ENCODE data around the gene BRD1. TPM values are rescaled to one million over a fixed set of nuclear protein-coding genes. Genes with fewer than 3 reads are reported as not detected.

Gene BRD1
- total RNA-seq, 1 donor from 2014 or later, result 32.4 TPM

DNA sequence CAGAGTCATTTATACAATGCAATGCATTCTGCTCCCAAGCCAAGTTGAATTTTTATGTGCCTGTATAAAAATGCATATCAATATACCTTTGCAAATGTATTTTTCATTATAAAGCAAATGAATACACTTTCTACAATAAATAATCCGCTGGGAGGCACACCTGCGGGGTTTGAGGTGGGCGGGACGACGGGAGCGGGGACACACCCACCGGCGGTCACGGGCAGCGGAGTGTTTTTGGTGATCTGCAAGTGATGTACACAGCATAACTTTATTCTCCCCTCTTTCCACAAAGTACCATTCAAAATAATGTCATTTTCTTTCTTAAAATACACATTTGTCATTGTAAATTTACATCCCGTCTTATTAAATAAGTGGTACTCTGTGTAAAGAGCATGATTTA lies 54.1 kb downstream of the BRD1 start:
- H4K20me1 ChIP-seq (ENCODE audit: insufficient read depth, low read length), result peaks cover 71% of the 10 kb centered on the region
- no peaks in the 10 kb centered on the region for H3K4me1 ChIP-seq (ENCODE audit: insufficient read depth, low read length)
- H3K9ac ChIP-seq (ENCODE audit: low read length), result no peak overlapping the region
- Mint-ChIP-seq H3K36me3 (ENCODE audit: low read depth, unreplicated experiment) (no peaks in the 10 kb centered on the region), H3K27ac (ENCODE audit: unreplicated experiment) (no peak overlapping the region), H3K4me3 (ENCODE audit: unreplicated experiment) (no peak overlapping the region), H3K9me3 (ENCODE audit: unreplicated experiment) (no peaks in the 10 kb centered on the region), H3K4me1 (ENCODE audit: low read depth, unreplicated experiment) (peaks cover 3% of the 10 kb centered on the region), H3K27me3 (ENCODE audit: low read depth, unreplicated experiment) (no peaks in the 10 kb centered on the region)
- no peak overlapping the region for H3K4me3 ChIP-seq (ENCODE audit: insufficient read depth, low read depth, low read length)
- H3K9me3 ChIP-seq (ENCODE audit: insufficient read depth, low read depth, low read length), result no peaks in the 10 kb centered on the region
- no peak for TF ChIP-seq EZH2 (IDR thresholded peaks at IDR 0.05; ENCODE audit: insufficient read depth, low read length)
- no peak for DNase-seq (ENCODE audit: low read depth)
- no peak overlapping the region for H2AFZ ChIP-seq (ENCODE audit: low read depth, low read length)
- H3K27ac ChIP-seq (ENCODE audit: low read depth, low read length), result no peak overlapping the region
- peaks cover 25% of the 10 kb centered on the region for H3K79me2 ChIP-seq (ENCODE audit: insufficient read depth, low read length)
- peaks cover 2% of the 10 kb centered on the region for H3K36me3 ChIP-seq (ENCODE audit: insufficient read depth, low read length)
- no peaks in the 10 kb centered on the region for H3K27me3 ChIP-seq (ENCODE audit: insufficient read depth, low read length)
- FAIRE-seq, result no peak
- H3K4me2 ChIP-seq (ENCODE audit: low read length), result no peak overlapping the region

- Mint-ChIP-seq H3K36me3 (ENCODE audit: low read depth, unreplicated experiment) (no peaks in the 10 kb centered on the region), H3K27me3 (ENCODE audit: low read depth, unreplicated experiment) (no peaks in the 10 kb centered on the region), H3K4me1 (ENCODE audit: low read depth, unreplicated experiment) (peaks cover 3% of the 10 kb centered on the region), H3K4me3 (ENCODE audit: unreplicated experiment) (no peak overlapping the region), H3K27ac (ENCODE audit: unreplicated experiment) (no peak overlapping the region), H3K9me3 (ENCODE audit: unreplicated experiment) (no peaks in the 10 kb centered on the region)
- Histone ChIP-seq H3K27ac (ENCODE audit: low read depth, low read length) (no peak overlapping the region), H3K4me2 (ENCODE audit: low read length) (no peak overlapping the region), H3K4me3 (ENCODE audit: insufficient read depth, low read depth, low read length) (no peak overlapping the region), H3K27me3 (ENCODE audit: insufficient read depth, low read length) (no peaks in the 10 kb centered on the region), H3K79me2 (ENCODE audit: insufficient read depth, low read length) (peaks cover 17% of the 10 kb centered on the region), H3K4me1 (ENCODE audit: insufficient read depth, low read length) (no peaks in the 10 kb centered on the region), H3K9me3 (ENCODE audit: insufficient read depth, low read depth, low read length) (no peaks in the 10 kb centered on the region), H3K9ac (ENCODE audit: low read length) (no peak overlapping the region), H2AFZ (ENCODE audit: low read depth, low read length) (no peak overlapping the region), H4K20me1 (ENCODE audit: insufficient read depth, low read length) (peaks cover 62% of the 10 kb centered on the region), H3K36me3 (ENCODE audit: insufficient read depth, low read length) (peaks cover 2% of the 10 kb centered on the region)
- TF ChIP-seq EZH2 (IDR thresholded peaks at IDR 0.05; ENCODE audit: insufficient read depth, low read length), result no peak
- no peak for TF ChIP-seq CTCF (IDR thresholded peaks at IDR 0.05; ENCODE audit: insufficient read depth, low read depth, low read length)
- FAIRE-seq (no peak), DNase-seq (ENCODE audit: low read depth) (no peak)
These were observed 55.0 kb downstream of the BRD1 start for GRCh38 chr22:49772692-49773091.

GRCh38 chr22:49771266-49772065 lies 56.2 kb downstream of the BRD1 start:
- H3K27ac Mint-ChIP-seq (ENCODE audit: unreplicated experiment), result no peak overlapping the region
- H3K36me3 Mint-ChIP-seq (ENCODE audit: low read depth, unreplicated experiment), result peaks cover 2% of the 10 kb centered on the region
- Histone ChIP-seq H4K20me1 (ENCODE audit: insufficient read depth, low read length) (peaks cover 50% of the 10 kb centered on the region), H3K9ac (ENCODE audit: low read length) (no peak overlapping the region), H3K36me3 (ENCODE audit: insufficient read depth, low read length) (no peaks in the 10 kb centered on the region), H3K27ac (ENCODE audit: low read depth, low read length) (no peak overlapping the region), H3K27me3 (ENCODE audit: insufficient read depth, low read length) (no peaks in the 10 kb centered on the region), H3K4me2 (ENCODE audit: low read length) (no peak overlapping the region), H3K79me2 (ENCODE audit: insufficient read depth, low read length) (peaks cover 5% of the 10 kb centered on the region), H3K9me3 (ENCODE audit: insufficient read depth, low read depth, low read length) (no peaks in the 10 kb centered on the region), H2AFZ (ENCODE audit: low read depth, low read length) (no peak overlapping the region), H3K4me1 (ENCODE audit: insufficient read depth, low read length) (no peaks in the 10 kb centered on the region), H3K4me3 (ENCODE audit: insufficient read depth, low read depth, low read length) (no peak overlapping the region)
- H3K9me3 Mint-ChIP-seq (ENCODE audit: unreplicated experiment), result peaks cover 6% of the 10 kb centered on the region
- H3K27me3 Mint-ChIP-seq (ENCODE audit: low read depth, unreplicated experiment), result no peaks in the 10 kb centered on the region
- no peak overlapping the region for H3K4me3 Mint-ChIP-seq (ENCODE audit: unreplicated experiment)
- no peak for TF ChIP-seq CTCF (IDR thresholded peaks at IDR 0.05; ENCODE audit: insufficient read depth, low read depth, low read length)
- TF ChIP-seq EZH2 (IDR thresholded peaks at IDR 0.05; ENCODE audit: insufficient read depth, low read length), result no peak
- DNase-seq (ENCODE audit: low read depth) (no peak), FAIRE-seq (no peak)
- peaks cover 3% of the 10 kb centered on the region for H3K4me1 Mint-ChIP-seq (ENCODE audit: low read depth, unreplicated experiment)

Data from astrocyte (in vitro differentiated cells and primary cell).